Suprapubic skin (tissue), 4 donors: ENCODE results near the gene SPDYE16. TPM values are rescaled to one million over a fixed set of nuclear protein-coding genes. Genes with fewer than 3 reads are reported as not detected.

ENCODE experiments used
- total RNA-seq, 4 donors: library from RNA; depleted of rRNA; stranded (reverse); fragments of >200 nt; gene quantifications; one replicate each; pipeline ENCODE4 v1.1.0, GENCODE V29; 2016

The SPDYE16 gene
- total RNA-seq, 4 donors from 2014 or later = 3.6 TPM; not detected in 3

Other genes starting within 250 kb of the SPDYE16 start
- gene HSPB1, start 240.6 kb downstream of the SPDYE16 start, total RNA-seq = 1,000 to 10,000 TPM in 3 of 4 donors, 100 to 1,000 TPM in 1; 981 to 2,288 (median 2,045) TPM
- gene YWHAG, start 184.3 kb downstream of the SPDYE16 start, total RNA-seq = 10 to 100 TPM; 47.4 to 67.6 (median 65.8) TPM
- under 1 TPM in 2 of 4 donors, not detected in 2; 0.42 to 0.95 TPM for gene SSC4D, start 133.6 kb downstream of the SPDYE16 start, total RNA-seq
- 10 to 100 TPM in 1 of 4 donors, 1 to 10 TPM in 3; 3.8 to 30.4 (median 8.6) TPM for gene ZP3, start 118.3 kb downstream of the SPDYE16 start, total RNA-seq
- gene DTX2, start 81.6 kb downstream of the SPDYE16 start, total RNA-seq = 100 to 1,000 TPM in 1 of 4 donors, 10 to 100 TPM in 3; 50.4 to 121 (median 74.2) TPM
- gene UPK3B, start 32.7 kb downstream of the SPDYE16 start, total RNA-seq = 10 to 100 TPM in 2 of 4 donors, 1 to 10 TPM in 2; 6.0 to 43.9 (median 8.9) TPM
- 10 to 100 TPM in 1 of 4 donors, 1 to 10 TPM in 3; 3.2 to 10.8 (median 6.5) TPM for gene POMZP3, start 84.0 kb upstream of the SPDYE16 start, total RNA-seq